GM18909 (cell line): ENCODE measurements around the gene NKD2.

ENCODE experiments used
- ATAC-seq: cut with Tn5 transposase; IDR thresholded peaks from one replicate; pipeline ENCODE4 v1.9.1; 2021; ENCODE audit warnings: mild to moderate bottlenecking; ENCODE audit not compliant: unreplicated experiment, poor library complexity

The NKD2 gene

DNA sequence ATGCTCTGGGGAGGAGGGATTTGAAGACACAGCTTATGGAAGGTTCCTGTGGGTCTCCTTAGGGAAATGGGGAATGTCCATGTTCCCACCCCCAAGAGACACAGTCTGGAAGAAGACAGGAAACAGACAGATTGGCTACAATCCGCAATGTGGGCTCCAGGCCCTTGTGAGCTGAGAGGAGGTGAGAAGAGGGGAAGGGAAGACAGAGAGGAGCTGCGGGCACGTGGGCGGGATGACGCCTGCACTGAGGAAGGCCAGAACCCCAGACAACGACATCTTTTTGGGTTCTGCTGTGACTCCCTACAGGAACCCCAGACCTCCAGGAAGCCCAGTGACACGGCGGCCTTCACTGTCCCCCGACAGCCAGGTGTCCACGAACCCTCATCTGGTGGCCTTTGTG, 29.9 kb upstream of the NKD2 start:
- no peak for ATAC-seq

GRCh38 chr5:979100-979817, 29.3 kb upstream of the NKD2 start:
- ATAC-seq = no peak

- no peak for ATAC-seq
These were observed 28.5 kb upstream of the NKD2 start for GRCh38 chr5:980001-980588.

GRCh38 chr5:980966-981365, 27.6 kb upstream of the NKD2 start:
- ATAC-seq = no peak

- ATAC-seq = no peak
These were observed 27.1 kb upstream of the NKD2 start for GRCh38 chr5:981456-981855.

- ATAC-seq = no peak
These were observed 26.0 kb upstream of the NKD2 start for GRCh38 chr5:982377-983237.

DNA sequence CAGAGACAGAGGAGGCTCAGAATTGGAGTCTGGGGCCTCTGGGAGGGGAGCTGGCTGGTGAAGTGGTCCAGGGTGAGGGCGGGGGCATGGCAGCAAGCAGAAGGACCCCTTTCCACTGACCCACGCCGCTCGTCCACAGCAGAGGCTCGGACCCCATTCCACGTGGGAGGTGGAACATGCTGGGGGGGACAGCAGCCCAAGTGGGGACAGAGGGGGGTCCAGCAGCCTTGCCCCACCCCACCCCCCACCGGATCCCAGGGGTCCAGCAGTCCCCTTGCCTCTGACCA, 25.4 kb upstream of the NKD2 start:
- ATAC-seq = no peak

GRCh38 chr5:983568-983967, 25.0 kb upstream of the NKD2 start:
- ATAC-seq = no peak

GRCh38 chr5:984774-985173, 23.8 kb upstream of the NKD2 start:
- ATAC-seq = no peak

GRCh38 chr5:987761-988160, 20.8 kb upstream of the NKD2 start:
- ATAC-seq = no peak

- no peak for ATAC-seq
These were observed 20.3 kb upstream of the NKD2 start for GRCh38 chr5:988322-988721.

GRCh38 chr5:989961-990530, 18.6 kb upstream of the NKD2 start:
- ATAC-seq = no peak

DNA sequence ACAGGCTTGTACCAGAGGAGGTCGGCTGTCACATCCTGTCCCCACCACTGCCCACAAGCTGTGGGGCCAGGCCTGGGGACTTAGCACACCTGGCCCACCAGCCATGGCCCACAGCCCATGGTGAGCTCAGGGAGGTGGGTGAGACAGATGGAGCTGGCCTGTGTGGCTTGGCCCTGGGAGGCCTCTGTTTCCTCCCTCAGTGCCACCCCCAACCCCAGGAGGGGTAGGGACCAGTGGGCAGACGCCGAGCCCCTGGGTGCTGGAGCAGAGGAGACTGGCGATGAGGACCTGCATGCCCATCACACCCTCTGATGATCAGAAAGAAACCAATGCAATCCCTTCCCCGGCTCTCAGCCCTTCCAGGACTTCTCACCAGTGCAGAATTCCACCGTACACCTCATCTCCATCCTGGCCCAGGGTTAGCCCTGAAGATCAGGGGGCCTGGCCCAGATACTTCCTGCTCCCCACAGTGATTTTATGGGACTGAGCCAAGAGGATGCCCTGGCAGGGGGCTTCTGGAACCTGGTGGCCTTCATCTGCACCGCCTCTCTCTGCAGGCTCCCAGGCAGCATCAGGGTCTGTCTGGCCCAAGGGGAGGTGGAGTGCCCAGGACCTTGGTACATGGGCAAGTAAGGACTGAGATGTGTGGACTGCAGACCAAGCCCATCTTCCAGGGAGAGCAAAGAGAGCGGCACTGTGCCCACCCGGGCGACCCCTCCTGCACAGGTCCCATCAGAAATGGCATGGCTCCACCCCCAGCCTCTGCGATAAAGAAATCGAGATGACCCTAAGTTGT, 16.9 kb upstream of the NKD2 start:
- no peak for ATAC-seq

- ATAC-seq = no peak
These were observed 14.4 kb upstream of the NKD2 start for GRCh38 chr5:994272-994607.

DNA sequence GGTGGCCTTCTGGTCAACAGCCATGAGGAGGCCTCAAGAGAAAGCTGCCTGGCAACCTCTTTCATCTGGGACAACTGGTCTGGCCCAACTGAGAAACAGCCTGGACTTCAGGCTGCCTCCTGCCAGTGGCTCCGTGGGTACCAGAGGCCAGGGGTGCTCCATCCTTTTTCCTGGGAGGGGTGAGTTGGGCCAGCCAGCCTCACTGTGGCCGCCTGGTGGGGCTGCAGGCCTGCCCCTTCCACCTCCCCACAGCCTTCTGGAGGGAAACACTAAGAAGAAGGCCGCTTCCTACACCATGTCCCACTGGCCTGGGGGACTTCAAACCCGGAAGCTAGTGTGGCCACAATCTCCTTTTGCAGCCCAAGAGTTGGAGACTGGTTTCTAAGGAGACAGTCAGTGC, 13.8 kb upstream of the NKD2 start:
- no peak for ATAC-seq

- ATAC-seq = no peak
These were observed 13.3 kb upstream of the NKD2 start for GRCh38 chr5:995318-995717.

GRCh38 chr5:997001-997474, 11.6 kb upstream of the NKD2 start:
- no peak for ATAC-seq

DNA sequence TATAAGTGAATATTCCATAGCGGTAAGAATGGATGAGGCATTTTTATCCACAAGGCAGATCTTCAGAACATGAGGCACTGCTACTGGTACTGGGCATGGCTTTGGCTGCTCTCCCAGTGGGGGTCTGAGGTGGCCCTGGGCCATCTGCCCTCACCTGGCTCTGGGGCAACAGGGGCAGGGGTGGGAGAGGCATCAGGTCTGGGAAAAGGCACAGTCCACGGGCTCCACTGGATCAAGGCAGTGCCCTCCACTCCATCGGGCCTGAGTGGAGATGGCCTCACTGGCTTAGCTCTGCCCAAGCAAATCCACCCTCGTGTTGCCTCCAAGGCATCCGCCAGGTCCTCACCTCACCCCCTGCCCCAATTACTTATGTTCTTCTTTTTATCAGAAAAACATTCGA, 10.9 kb upstream of the NKD2 start:
- ATAC-seq = no peak

- ATAC-seq = no peak
These were observed 10.2 kb upstream of the NKD2 start for GRCh38 chr5:998246-999031.

DNA sequence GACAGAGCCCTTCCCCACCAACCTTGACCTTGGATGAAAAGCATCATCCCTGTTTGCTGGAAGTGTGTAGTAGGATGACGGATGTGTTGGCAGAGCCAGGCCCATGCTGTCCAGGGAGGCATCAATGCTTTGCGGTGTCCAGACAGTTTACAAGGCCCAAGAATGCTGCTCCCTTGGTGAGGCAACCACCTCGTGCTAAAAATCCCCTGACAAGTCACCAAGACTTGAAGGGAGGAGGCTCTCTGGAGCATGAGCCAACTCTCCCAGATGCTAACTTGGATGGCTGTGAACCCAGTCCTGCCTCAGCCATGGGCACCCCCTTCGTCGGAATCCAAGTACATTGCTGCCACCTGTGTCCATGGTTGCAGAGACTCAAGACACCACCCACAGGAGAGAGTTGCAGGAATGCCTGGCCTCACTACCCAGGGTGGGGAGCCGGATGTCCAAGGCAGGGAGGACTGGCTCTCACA, 9.5 kb upstream of the NKD2 start:
- no peak for ATAC-seq
